Vagina (tissue), 2 donors: Measurements from ENCODE around the gene SIGLEC1. TPM values are rescaled to one million over a fixed set of nuclear protein-coding genes. Genes with fewer than 3 reads are reported as not detected.

ENCODE experiments used
- DNase-seq, 2 donors: peaks; one replicate each; pipeline ENCODE4 v3.0.0-alpha.2; 2017; ENCODE audit errors: extremely low spot score in 2 of 2
- H3K27ac ChIP-seq: fragments of 200-600 bp; sonication (generic); one replicate; pipeline ENCODE4 v1.5.1; 2019
- H3K27me3 ChIP-seq: fragments of 200-600 bp; sonication (generic); one replicate; pipeline ENCODE4 v1.5.1; 2019
- H3K36me3 ChIP-seq, 2 donors: fragments of 200-600 bp; sonication (generic); one replicate each; pipeline ENCODE4 v1.5.1; 2017 to 2019
- H3K4me1 ChIP-seq: fragments of 200-600 bp; sonication (generic); one replicate; pipeline ENCODE4 v1.5.1; 2019
- H3K4me3 ChIP-seq, 2 donors: fragments of 200-600 bp; sonication (generic); 1 replicate in 1 of 2; 2 replicates in 1 of 2; pipeline ENCODE4 v1.5.1; 2016 to 2019
- H3K9me3 ChIP-seq: fragments of 200-600 bp; sonication (generic); one replicate; pipeline ENCODE4 v1.5.1; 2019
- POLR2A ChIP-seq, 2 donors: fragments of 450-650 bp; IDR thresholded peaks; one replicate each; pipeline ENCODE4 v1.6.1; 2017; ENCODE audit warnings: antibody characterized with exemption in 2 of 2, mild to moderate bottlenecking in 2 of 2, moderate library complexity in 2 of 2
- POLR2AphosphoS5 ChIP-seq, 2 donors: sonication (generic); formaldehyde crosslinking; IDR thresholded peaks; one replicate each; pipeline ENCODE4 v1.9.0; 2017; ENCODE audit warnings: antibody characterized with exemption in 2 of 2, mild to moderate bottlenecking in 2 of 2, low read depth in 1 of 2; ENCODE audit not compliant: insufficient read depth in 1 of 2
- intact Hi-C: fragments of 100-400 bp; cut with DNase I; formaldehyde crosslinking; loops from one replicate; pipeline ENCODE4 v1.15.1; 2023
- total RNA-seq: library from RNA; depleted of rRNA; stranded (reverse); fragments of >200 nt; gene quantifications from one replicate; pipeline ENCODE4 v1.2.3, GENCODE V29; 2016
- TF ChIP-seq, protein P1 (sequence below), 3 experiments: fragments of 450-650 bp in 2 of 3; fragments of 200-600 bp in 1 of 3; sonication (generic) in 1 of 3; IDR thresholded peaks; one replicate each; pipeline ENCODE4 v1.5.1; 2017 to 2019; ENCODE audit warnings: antibody characterized with exemption in 3 of 3, mild to moderate bottlenecking in 2 of 3, moderate library complexity in 2 of 3

SIGLEC1 gene
- total RNA-seq, 1 donor from 2014 or later, result 8.8 TPM

- no peak overlapping the region for H3K27ac ChIP-seq
- no peaks in the 10 kb centered on the region for H3K27me3 ChIP-seq
- no peaks in the 10 kb centered on the region for H3K9me3 ChIP-seq
- H3K36me3 ChIP-seq, result no peaks in the 10 kb centered on the region
- intact Hi-C loops, result no loop called here
- H3K4me3 ChIP-seq, result no peak overlapping the region
- peaks cover 4% of the 10 kb centered on the region for H3K4me1 ChIP-seq
- no peak for DNase-seq
- TF ChIP-seq, protein P1, sequence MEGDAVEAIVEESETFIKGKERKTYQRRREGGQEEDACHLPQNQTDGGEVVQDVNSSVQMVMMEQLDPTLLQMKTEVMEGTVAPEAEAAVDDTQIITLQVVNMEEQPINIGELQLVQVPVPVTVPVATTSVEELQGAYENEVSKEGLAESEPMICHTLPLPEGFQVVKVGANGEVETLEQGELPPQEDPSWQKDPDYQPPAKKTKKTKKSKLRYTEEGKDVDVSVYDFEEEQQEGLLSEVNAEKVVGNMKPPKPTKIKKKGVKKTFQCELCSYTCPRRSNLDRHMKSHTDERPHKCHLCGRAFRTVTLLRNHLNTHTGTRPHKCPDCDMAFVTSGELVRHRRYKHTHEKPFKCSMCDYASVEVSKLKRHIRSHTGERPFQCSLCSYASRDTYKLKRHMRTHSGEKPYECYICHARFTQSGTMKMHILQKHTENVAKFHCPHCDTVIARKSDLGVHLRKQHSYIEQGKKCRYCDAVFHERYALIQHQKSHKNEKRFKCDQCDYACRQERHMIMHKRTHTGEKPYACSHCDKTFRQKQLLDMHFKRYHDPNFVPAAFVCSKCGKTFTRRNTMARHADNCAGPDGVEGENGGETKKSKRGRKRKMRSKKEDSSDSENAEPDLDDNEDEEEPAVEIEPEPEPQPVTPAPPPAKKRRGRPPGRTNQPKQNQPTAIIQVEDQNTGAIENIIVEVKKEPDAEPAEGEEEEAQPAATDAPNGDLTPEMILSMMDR (IDR thresholded peaks at IDR 0.05), result no peak
- TF ChIP-seq POLR2A (IDR thresholded peaks at IDR 0.05) (no peak), POLR2AphosphoS5 (IDR thresholded peaks at IDR 0.05; ENCODE audit: insufficient read depth in 1 of 2, low read depth in 1 of 2) (no peak)
These were observed 19.6 kb downstream of the SIGLEC1 start for GRCh38 chr20:3692706-3693294.

DNA sequence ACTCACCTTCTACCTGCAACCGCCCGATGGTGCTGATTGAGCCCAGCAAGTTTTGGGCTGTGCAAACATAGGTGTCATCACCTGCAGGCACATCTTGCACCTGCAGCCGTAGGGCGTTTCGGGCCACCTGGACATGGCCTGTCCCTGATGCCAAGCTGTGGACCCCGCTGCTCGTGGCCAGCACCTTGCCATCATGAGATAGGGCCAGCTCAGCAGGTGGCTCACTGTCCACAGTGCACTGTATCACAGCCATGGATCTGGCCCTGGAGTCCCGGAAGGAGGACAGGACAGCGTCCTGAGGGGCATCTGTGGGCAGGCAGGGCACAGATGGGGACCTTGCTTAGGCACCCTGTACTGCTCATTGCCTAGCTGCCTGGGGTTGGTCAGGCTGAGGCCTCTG, 20.5 kb downstream of the SIGLEC1 start:
- no peaks in the 10 kb centered on the region for H3K27me3 ChIP-seq
- intact Hi-C loops, result no loop called here
- H3K4me3 ChIP-seq, result no peak overlapping the region
- H3K9me3 ChIP-seq, result no peaks in the 10 kb centered on the region
- no peaks in the 10 kb centered on the region for H3K36me3 ChIP-seq
- H3K4me1 ChIP-seq, result peaks cover 13% of the 10 kb centered on the region
- no peak for DNase-seq
- TF ChIP-seq POLR2A (IDR thresholded peaks at IDR 0.05) (no peak), POLR2AphosphoS5 (IDR thresholded peaks at IDR 0.05; ENCODE audit: insufficient read depth in 1 of 2, low read depth in 1 of 2) (no peak)
- TF ChIP-seq, protein P1 (IDR thresholded peaks at IDR 0.05), result no peak
- H3K27ac ChIP-seq, result no peak overlapping the region

GRCh38 chr20:3691306-3691705, 21.1 kb downstream of the SIGLEC1 start:
- DNase-seq, result no peak
- TF ChIP-seq, protein P1 (IDR thresholded peaks at IDR 0.05), result no peak
- no peak for TF ChIP-seq POLR2AphosphoS5 (IDR thresholded peaks at IDR 0.05; ENCODE audit: insufficient read depth in 1 of 2, low read depth in 1 of 2)
- TF ChIP-seq POLR2A (IDR thresholded peaks at IDR 0.05), result no peak
- Histone ChIP-seq H3K4me3 (no peak overlapping the region), H3K4me1 (peaks cover 17% of the 10 kb centered on the region), H3K27me3 (no peaks in the 10 kb centered on the region), H3K27ac (no peak overlapping the region), H3K9me3 (no peaks in the 10 kb centered on the region), H3K36me3 (no peaks in the 10 kb centered on the region)
- intact Hi-C loops, result no loop called here

- H3K4me3 ChIP-seq, result no peak overlapping the region
- intact Hi-C loops, result no loop called here
These were observed 22.0 kb downstream of the SIGLEC1 start for GRCh38 chr20:3690413-3690812.

GRCh38 chr20:3689978-3690377, 22.4 kb downstream of the SIGLEC1 start:
- H3K4me3 ChIP-seq, result no peak overlapping the region
- no peaks in the 10 kb centered on the region for H3K9me3 ChIP-seq
- no peak for DNase-seq
- H3K27me3 ChIP-seq, result no peaks in the 10 kb centered on the region
- TF ChIP-seq POLR2A (IDR thresholded peaks at IDR 0.05), result no peak
- TF ChIP-seq, protein P1 (IDR thresholded peaks at IDR 0.05), result no peak
- H3K4me1 ChIP-seq, result peaks cover 26% of the 10 kb centered on the region
- intact Hi-C loops, result no loop called here
- no peaks in the 10 kb centered on the region for H3K36me3 ChIP-seq
- no peak overlapping the region for H3K27ac ChIP-seq

More at GRCh38 chr20:3690413-3690812, 22.0 kb downstream of the SIGLEC1 start:
- no peak for DNase-seq
- H3K27me3 ChIP-seq, result no peaks in the 10 kb centered on the region
- H3K27ac ChIP-seq, result no peak overlapping the region
- TF ChIP-seq POLR2A (IDR thresholded peaks at IDR 0.05), result no peak
- TF ChIP-seq, protein P1 (IDR thresholded peaks at IDR 0.05), result no peak
- H3K36me3 ChIP-seq, result no peaks in the 10 kb centered on the region
- peaks cover 26% of the 10 kb centered on the region for H3K4me1 ChIP-seq
- no peaks in the 10 kb centered on the region for H3K9me3 ChIP-seq
